GM18526 (cell line): ENCODE results near the gene WDPCP.

Experiments
- POLR2A ChIP-seq: IDR thresholded peaks from 3 replicates; pipeline ENCODE4 v1.6.1; 2011; ENCODE audit not compliant: insufficient read length; ENCODE audit errors: extremely low read depth

WDPCP gene

DNA sequence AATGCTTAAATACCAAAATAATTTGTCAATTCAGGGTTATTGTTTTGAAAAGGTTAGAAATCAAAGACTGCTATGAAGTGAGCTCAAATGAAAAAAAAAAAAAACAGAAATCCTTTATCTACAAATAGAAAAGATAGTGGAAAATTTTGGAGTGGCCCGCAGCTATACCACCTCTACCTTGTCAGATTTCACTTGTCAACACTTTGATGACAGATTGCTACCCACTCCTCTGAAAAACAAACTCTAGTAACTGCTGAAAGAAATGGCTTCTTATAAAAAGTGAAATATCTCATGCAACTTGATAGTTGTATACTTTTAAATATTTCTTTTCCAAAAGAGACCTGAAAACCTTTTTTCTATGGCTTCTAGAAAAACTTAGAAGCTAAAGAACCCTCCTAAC is 84.5 kb downstream of the WDPCP start:
- no peak for TF ChIP-seq POLR2A

DNA sequence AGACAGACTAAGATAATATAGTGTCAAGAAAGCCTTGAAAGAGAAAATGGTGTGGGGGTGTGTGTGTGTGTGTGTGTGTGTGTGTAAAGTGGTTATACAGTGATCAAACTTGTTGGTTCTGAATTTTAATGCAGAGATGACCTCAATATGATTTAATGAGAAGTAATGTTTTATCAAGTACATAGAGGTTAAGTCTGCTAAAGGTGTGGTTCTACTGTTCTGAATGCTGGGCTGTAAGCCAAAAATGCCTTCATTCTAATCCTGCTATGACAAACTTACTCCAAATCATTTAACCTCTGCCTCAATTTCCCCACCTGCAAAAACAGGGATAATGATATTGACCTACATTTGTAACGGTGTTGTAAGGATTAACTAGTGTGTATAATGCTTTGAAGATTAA is 87.9 kb downstream of the WDPCP start:
- TF ChIP-seq POLR2A, result no peak

GRCh38 chr2:63497576-63497975 is 90.7 kb downstream of the WDPCP start:
- TF ChIP-seq POLR2A, result no peak

GRCh38 chr2:63494968-63495367 is 93.3 kb downstream of the WDPCP start:
- no peak for TF ChIP-seq POLR2A

GRCh38 chr2:63494100-63494499 is 94.2 kb downstream of the WDPCP start:
- no peak for TF ChIP-seq POLR2A

- no peak for TF ChIP-seq POLR2A
Observed at GRCh38 chr2:63488118-63488713, 100.1 kb downstream of the WDPCP start.

- no peak for TF ChIP-seq POLR2A
Observed at GRCh38 chr2:63486861-63487290, 101.4 kb downstream of the WDPCP start.

DNA sequence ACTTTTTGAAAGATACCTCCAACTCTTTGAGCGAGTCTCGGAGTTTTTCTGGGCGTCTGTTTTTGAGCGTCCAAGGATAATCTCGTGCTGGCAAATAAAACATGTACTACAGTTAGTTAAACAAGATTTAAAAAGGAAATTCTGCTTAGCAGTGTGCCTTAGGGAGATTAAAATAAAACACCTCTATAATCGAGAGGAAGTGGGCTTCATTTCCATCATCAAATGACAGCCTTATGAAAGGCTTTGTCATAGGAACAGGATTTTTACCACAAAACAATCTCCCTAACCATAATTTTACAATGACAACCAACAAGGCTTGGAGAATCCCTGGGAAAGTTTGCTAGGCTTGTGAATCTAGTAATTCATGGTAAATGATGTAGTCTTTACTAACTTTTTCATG is 103.4 kb downstream of the WDPCP start:
- TF ChIP-seq POLR2A, result no peak

GRCh38 chr2:63484481-63484880 is 103.8 kb downstream of the WDPCP start:
- no peak for TF ChIP-seq POLR2A

DNA sequence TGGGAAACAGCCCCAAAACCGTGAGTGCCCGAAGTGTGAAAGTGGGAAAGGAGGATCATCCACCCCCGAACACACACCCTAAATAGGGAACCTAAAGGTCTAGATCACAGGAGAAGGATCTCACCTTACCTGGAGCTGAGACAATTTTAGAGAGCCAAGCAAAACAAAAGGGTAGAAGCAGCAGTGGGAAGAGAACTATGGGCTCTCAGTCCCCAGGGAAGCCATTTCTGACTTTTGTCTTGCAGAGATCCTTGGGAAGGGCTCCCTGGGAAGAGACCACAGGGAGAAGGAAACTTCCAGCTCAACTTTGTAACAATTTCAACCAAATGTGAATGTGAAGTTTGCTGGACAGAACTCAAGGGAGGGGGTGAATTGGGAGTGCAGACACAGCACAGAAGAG is 110.6 kb downstream of the WDPCP start:
- no peak for TF ChIP-seq POLR2A

DNA sequence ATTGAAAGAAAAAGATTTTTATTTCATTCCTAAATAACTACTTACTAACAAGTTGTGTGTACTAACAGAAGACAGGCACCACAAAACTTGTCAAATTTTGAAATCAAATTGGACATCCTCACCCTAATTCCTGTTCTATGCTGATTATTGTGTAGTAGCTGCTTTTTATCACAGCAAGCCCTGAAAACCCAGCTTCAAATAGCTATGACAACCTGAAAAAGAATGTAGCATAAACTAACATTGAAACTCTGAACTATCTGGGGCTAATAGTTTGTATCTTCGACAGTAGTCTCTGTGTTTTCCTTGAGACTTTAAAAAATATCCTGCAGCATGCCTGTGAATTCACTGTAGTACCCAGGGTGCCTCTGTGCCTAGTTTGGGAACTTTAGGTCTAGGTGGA is 122.6 kb downstream of the WDPCP start:
- no peak for TF ChIP-seq POLR2A

- TF ChIP-seq POLR2A, result no peak
Observed at GRCh38 chr2:63463142-63463541, 125.1 kb downstream of the WDPCP start.

- TF ChIP-seq POLR2A, result no peak
Observed at GRCh38 chr2:63446658-63447057, 141.6 kb downstream of the WDPCP start.

DNA sequence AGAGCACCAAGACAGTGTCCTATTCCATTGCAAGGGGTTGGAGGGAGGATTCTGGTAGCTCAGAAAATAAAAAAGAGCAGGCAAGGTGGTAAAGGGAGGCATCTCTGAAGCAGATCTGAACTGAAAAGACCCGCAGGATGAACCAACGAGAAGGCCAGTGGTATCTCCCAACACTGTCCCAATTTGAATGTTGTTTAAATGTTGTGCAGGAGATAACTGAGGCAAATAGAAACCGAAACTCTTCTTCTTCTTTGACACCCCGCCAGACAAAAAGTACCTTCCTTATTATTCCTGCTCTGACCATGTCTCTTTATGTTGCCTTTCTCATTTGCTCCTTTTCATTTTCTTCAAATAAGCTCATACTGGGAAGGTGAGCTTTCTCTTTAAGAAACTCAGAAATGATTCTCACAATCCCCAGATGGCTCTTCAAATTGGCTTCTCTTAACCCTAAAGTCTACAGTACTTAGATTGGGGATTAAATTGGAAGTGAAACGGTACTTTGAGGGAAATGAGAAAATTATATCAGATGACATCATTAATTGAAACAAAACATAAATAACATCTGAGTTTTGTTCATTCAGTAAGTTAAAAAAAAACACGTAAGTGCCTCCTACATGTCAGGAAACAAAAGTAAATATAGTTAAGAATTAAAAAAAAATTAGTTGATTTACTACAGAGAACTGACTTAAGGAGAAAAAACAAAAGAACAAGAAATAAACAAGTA is 143.6 kb downstream of the WDPCP start:
- no peak for TF ChIP-seq POLR2A

- TF ChIP-seq POLR2A, result no peak
Observed at GRCh38 chr2:63440612-63441011, 147.7 kb downstream of the WDPCP start.

GRCh38 chr2:63438181-63438580 is 150.1 kb downstream of the WDPCP start:
- no peak for TF ChIP-seq POLR2A

DNA sequence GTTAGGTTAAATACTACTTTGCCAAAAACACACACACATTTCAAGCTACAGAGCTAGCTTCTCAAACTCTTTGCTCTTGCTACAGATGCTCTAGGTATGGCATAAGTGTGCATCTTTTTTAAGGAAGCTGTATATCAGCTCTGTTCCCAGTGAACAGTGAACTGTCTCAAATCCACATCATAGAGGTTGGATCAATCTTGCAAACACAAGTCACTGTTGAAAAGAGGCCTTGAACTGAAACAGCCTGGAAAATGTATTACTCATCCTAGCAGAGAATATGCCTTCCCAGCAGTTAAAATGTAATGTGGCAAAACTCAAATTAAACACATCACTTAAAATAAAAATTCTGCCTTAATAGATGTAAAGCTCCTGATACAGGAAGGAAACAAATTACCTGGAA is 151.8 kb downstream of the WDPCP start:
- TF ChIP-seq POLR2A, result no peak
